ENCODE results near the gene TUBA1C. TPM values are rescaled to one million over a fixed set of nuclear protein-coding genes. Genes with fewer than 3 reads are reported as not detected.
"Not testable (repeated sequence)": the region's sequence is repeated elsewhere in the genome, so short reads cannot be mapped to it uniquely, and the experiment has no call there.

The TUBA1C gene
- total RNA-seq, 4 donors from 2014 or later = 122 to 210 (median 131) TPM

DNA sequence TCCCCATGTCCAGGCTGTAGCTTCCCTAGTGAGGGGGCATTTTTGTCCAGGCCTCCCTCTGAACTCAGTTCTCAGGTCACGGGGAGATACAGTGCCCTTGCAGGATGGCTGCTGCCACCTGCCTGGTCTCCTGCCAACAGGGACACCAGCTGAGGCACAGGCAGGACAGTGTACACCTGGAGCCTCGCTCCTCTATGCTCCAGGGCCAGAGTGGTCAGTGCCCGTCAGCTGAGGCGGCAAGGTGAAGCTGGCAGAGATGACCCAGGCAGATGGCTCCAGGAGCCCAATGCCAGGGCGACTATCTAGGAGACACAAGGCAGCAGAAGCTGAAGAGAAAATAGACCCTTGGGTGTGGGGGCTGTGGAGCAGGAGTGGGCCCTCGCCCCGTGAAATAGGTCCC, 12.6 kb downstream of the TUBA1C start:
- H3K9me3 ChIP-seq = no peaks in the 10 kb centered on the region
- peaks cover 0 to 16% of the 10 kb centered on the region in 2 donors for H3K36me3 ChIP-seq
- 92% methylated on average over 2 of the region's 7 CpGs; no CpG with 5 or more reads in 1 of the 2 donors for WGBS, 2 donors (ENCODE audit: low coverage in 1 of 2)
- H3K27me3 ChIP-seq = no peaks in the 10 kb centered on the region
- H3K4me1 ChIP-seq = no peaks in the 10 kb centered on the region
- TF ChIP-seq POLR2A (IDR thresholded peaks at IDR 0.05) (no peak), POLR2AphosphoS5 (IDR thresholded peaks at IDR 0.05) (no peak), EP300 (IDR thresholded peaks at IDR 0.05) (no peak)
- TF ChIP-seq, protein P1, sequence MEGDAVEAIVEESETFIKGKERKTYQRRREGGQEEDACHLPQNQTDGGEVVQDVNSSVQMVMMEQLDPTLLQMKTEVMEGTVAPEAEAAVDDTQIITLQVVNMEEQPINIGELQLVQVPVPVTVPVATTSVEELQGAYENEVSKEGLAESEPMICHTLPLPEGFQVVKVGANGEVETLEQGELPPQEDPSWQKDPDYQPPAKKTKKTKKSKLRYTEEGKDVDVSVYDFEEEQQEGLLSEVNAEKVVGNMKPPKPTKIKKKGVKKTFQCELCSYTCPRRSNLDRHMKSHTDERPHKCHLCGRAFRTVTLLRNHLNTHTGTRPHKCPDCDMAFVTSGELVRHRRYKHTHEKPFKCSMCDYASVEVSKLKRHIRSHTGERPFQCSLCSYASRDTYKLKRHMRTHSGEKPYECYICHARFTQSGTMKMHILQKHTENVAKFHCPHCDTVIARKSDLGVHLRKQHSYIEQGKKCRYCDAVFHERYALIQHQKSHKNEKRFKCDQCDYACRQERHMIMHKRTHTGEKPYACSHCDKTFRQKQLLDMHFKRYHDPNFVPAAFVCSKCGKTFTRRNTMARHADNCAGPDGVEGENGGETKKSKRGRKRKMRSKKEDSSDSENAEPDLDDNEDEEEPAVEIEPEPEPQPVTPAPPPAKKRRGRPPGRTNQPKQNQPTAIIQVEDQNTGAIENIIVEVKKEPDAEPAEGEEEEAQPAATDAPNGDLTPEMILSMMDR (IDR thresholded peaks at IDR 0.05) = no peak
- no peak overlapping the region for H3K4me3 ChIP-seq
- H3K27ac ChIP-seq = no peak overlapping the region
- ATAC-seq = no peak

DNA sequence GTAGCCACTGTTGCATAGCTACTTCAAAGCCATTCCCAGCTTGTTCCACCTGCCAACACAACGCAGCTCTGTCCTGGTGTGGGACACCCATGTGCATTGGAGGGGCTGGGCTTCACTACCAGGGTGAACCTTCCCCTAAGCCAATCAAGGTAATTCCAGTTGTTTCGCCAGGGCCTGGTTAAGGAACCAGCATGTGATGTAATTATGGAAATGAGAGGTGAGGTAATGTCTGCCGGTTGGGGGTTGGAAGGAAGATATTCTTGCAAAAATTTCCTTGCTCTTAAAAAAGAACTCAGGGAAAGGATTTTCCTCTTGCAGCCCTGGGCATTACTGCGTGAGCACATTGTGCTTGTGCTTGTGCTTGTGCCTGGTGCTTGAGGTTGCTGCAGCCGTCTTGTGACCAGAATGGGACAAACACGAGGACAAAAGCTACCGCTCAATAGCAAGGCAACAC, 14.9 kb downstream of the TUBA1C start:
- H3K27ac ChIP-seq = no peak overlapping the region
- no peaks in the 10 kb centered on the region for H3K4me1 ChIP-seq
- no peaks in the 10 kb centered on the region for H3K9me3 ChIP-seq
- WGBS, 2 donors (ENCODE audit: low coverage in 1 of 2) = 66 to 78% methylated on average over 3 to 5 of the region's 7 CpGs
- ATAC-seq = no peak
- H3K4me3 ChIP-seq = no peak overlapping the region
- TF ChIP-seq EP300 (IDR thresholded peaks at IDR 0.05) (no peak), POLR2A (IDR thresholded peaks at IDR 0.05) (no peak), POLR2AphosphoS5 (IDR thresholded peaks at IDR 0.05) (no peak)
- TF ChIP-seq, protein P1 (IDR thresholded peaks at IDR 0.05) = no peak
- peaks cover 12% of the 10 kb centered on the region for H3K27me3 ChIP-seq
- H3K36me3 ChIP-seq = no peaks in the 10 kb centered on the region

DNA sequence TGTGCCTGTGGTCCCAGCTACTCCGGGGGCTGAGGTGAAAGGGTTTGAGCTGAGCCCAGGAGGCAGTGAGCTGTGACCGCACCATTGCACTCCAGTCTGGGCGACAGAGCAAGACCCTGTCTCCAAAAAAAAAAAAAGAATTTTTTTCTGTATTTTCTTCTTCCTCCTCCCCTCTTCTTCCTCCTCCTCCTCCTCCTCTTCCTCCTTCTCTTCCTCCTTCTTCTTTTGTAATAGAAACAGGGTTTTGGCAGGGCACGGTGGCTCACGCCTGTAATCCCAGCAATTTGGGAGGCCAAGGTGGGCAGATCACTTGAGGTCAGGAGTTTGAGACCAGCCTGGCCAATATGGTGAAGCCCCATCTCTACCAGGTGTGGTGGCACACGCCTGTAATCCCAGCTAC, 15.7 kb downstream of the TUBA1C start:
- ATAC-seq, H3K4me1 ChIP-seq: not testable (repeated sequence)
- 87% methylated on average over 3 to 5 of the region's 6 CpGs for WGBS, 2 donors (ENCODE audit: low coverage in 1 of 2)

DNA sequence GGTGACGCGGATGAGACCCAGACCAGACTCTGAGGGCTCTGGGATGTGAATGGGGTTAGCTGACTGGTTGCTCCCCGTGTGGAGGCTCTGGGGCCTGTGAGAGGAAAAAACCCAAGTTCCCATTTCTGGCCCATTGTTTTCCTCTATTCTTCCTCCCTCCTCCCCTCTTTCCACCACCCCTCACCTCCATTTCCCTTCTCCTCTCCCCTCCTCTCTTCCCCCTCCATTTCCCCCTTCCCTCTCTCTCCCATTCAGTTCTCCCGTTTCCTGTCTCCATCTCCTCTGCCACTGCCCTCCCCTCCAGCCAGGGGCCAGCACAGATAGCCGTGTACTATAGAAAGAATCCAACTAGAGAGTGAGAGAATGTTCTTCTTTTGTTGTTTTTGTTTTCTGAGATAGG, 17.4 kb downstream of the TUBA1C start:
- H3K9me3 ChIP-seq = peaks cover 0 to 3% (median 0%) of the 10 kb centered on the region in 3 donors
- no peak overlapping the region for H3K27ac ChIP-seq
- TF ChIP-seq EP300 (IDR thresholded peaks at IDR 0.05) (no peak), POLR2A (IDR thresholded peaks at IDR 0.05) (no peak), POLR2AphosphoS5 (IDR thresholded peaks at IDR 0.05) (no peak)
- TF ChIP-seq, protein P1 (IDR thresholded peaks at IDR 0.05) = no peak
- no peaks in the 10 kb centered on the region for H3K4me1 ChIP-seq
- H3K4me3 ChIP-seq = no peak overlapping the region
- WGBS, 2 donors (ENCODE audit: low coverage in 1 of 2) = 83 to 100% methylated on average over 2 to 5 of the region's 5 CpGs
- ATAC-seq = no peak
- peaks cover 35% of the 10 kb centered on the region for H3K27me3 ChIP-seq
- H3K36me3 ChIP-seq = no peaks in the 10 kb centered on the region

More for the DNA sequence above, 15.7 kb downstream of the TUBA1C start:
- H3K27me3 ChIP-seq = peaks cover 20% of the 10 kb centered on the region
- not testable (repeated sequence) for H3K4me3 ChIP-seq, H3K36me3 ChIP-seq, H3K9me3 ChIP-seq, H3K27ac ChIP-seq

DNA sequence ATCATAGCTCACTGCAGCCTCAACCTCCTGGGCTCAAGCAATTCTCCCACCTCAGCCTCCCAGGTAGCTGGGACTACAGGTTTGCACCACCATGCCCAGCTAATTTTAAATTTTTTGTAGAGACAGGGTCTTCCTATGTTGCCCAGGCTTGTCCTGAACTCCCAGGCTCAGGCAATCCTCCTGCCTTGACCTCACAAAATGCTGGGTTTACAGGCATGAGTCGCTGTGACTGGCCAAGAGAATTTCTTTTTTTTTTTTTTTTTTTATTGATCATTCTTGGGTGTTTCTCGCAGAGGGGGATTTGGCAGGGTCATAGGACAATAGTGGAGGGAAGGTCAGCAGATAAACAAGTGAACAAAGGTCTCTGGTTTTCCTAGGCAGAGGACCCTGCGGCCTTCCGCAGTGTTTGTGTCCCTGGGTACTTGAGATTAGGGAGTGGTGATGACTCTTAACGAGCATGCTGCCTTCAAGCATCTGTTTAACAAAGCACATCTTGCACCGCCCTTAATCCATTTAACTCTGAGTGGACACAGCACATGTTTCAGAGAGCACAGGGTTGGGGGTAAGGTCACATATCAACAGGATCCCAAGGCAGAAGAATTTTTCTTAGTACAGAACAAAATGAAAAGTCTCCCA, 18.0 kb downstream of the TUBA1C start:
- not testable (repeated sequence) for H3K36me3 ChIP-seq, H3K27ac ChIP-seq, H3K4me3 ChIP-seq, H3K9me3 ChIP-seq, ATAC-seq, H3K4me1 ChIP-seq
- WGBS, 2 donors (ENCODE audit: low coverage in 1 of 2) = 80% methylated on average over 1 of the region's 6 CpGs; no CpG with 5 or more reads in 1 of the 2 donors
- peaks cover 37% of the 10 kb centered on the region for H3K27me3 ChIP-seq

Measured in gastroesophageal sphincter (tissue), 4 donors.